Skin of body (tissue), 2 donors: ENCODE results near the gene TMC7. TPM values are rescaled to one million over a fixed set of nuclear protein-coding genes. Genes with fewer than 3 reads are reported as not detected.

Source experiments
- small RNA-seq: library from RNA; depleted of rRNA; stranded (forward); fragments of <200 nt; gene quantifications from one replicate; pipeline ENCODE3, GENCODE V24; 2014; ENCODE audit warnings: low replicate concordance
- total RNA-seq: library from RNA; depleted of rRNA; stranded (reverse); fragments of >200 nt; gene quantifications from one replicate; pipeline ENCODE4 v1.2.3, GENCODE V29; 2014

TMC7 gene
- total RNA-seq, 1 donor from 2014 or later, result 1.2 TPM

Small RNA genes lying within 50 kb of the gene (small RNA-seq; reads per million reads assigned to genes)
- not detected for gene RNU6-1340P

Other genes with a start within 250 kb of the TMC7 start
- gene RPS15A, start 193.6 kb upstream of the TMC7 start, total RNA-seq, result 1,655 TPM
- 137 TPM for gene ARL6IP1, start 182.4 kb upstream of the TMC7 start, total RNA-seq
- 113 TPM for gene SMG1, start 57.5 kb upstream of the TMC7 start, total RNA-seq
- 16.9 TPM for gene COQ7, start 83.7 kb downstream of the TMC7 start, total RNA-seq
- gene ITPRIPL2, start 130.0 kb downstream of the TMC7 start, total RNA-seq, result 28.8 TPM
- gene SYT17, start 184.3 kb downstream of the TMC7 start, total RNA-seq, result 3.1 TPM